SJSA1 (cell line): ENCODE measurements around the gene SHD. TPM values are rescaled to one million over a fixed set of nuclear protein-coding genes. Genes with fewer than 3 reads are reported as not detected.
"Not testable (repeated sequence)": the region's sequence is repeated elsewhere in the genome, so short reads cannot be mapped to it uniquely, and the experiment has no call there.

Experiments
- DNase-seq, 2 experiments: peaks; one replicate each; pipeline ENCODE4 v3.0.0-alpha.2; 2015 to 2020; ENCODE audit warnings: low spot score in 2 of 2, low read depth in 1 of 2
- H3K27ac ChIP-seq: fragments of 250-450 bp; sonication (Bioruptor Pico); 2 replicates; pipeline ENCODE4 v1.5.1; 2020; ENCODE audit warnings: mild to moderate bottlenecking, moderate library complexity
- H3K27me3 ChIP-seq: fragments of 250-450 bp; sonication (Bioruptor Pico); replicated peaks from 2 replicates; pipeline ENCODE4 v1.5.1; 2020; ENCODE audit warnings: mild to moderate bottlenecking, moderate library complexity
- H3K36me3 ChIP-seq: fragments of 250-450 bp; sonication (Bioruptor Pico); 2 replicates; pipeline ENCODE4 v1.5.1; 2020; ENCODE audit warnings: mild to moderate bottlenecking
- H3K4me1 ChIP-seq: fragments of 250-450 bp; sonication (Bioruptor Pico); replicated peaks from 2 replicates; pipeline ENCODE4 v1.6.1; 2021; ENCODE audit warnings: mild to moderate bottlenecking
- H3K4me3 ChIP-seq: fragments of 250-450 bp; sonication (Bioruptor Pico); 2 replicates; pipeline ENCODE4 v1.5.1; 2020; ENCODE audit warnings: mild to moderate bottlenecking
- H3K9me3 ChIP-seq: fragments of 250-450 bp; sonication (Bioruptor Pico); replicated peaks from 2 replicates; pipeline ENCODE4 v1.5.1; 2020; ENCODE audit warnings: mild to moderate bottlenecking
- total RNA-seq: library from RNA; depleted of rRNA; stranded (reverse); fragments of >200 nt; shearing (Covaris generic); gene quantifications from 2 replicates; pipeline ENCODE4 v1.2.3, GENCODE V29; 2014; rRNA removed

The SHD gene
- not detected in 2 replicates for total RNA-seq

GRCh38 chr19:4278419-4279266, at the start of gene SHD:
Gene SHD, plus strand, starts transcription at chr19:4279266. Its CDS starts 798 bp downstream, at chr19:4280064.
- Histone ChIP-seq H3K27ac (no peak within 1 kb of the TSS), H3K4me3 (no peak within 1 kb of the TSS), H3K27me3 (peaks cover 55% of the 10 kb centered on the region), H3K4me1 (no peaks in the 10 kb centered on the region), H3K9me3 (no peaks in the 10 kb centered on the region), H3K36me3 (no peaks in the 10 kb centered on the region)
- DNase-seq = no peak

- H3K9me3 ChIP-seq, H3K27ac ChIP-seq, H3K36me3 ChIP-seq, H3K27me3 ChIP-seq, H3K4me3 ChIP-seq, DNase-seq: not testable (repeated sequence)
- H3K4me1 ChIP-seq = peaks cover 11% of the 10 kb centered on the region; the same call in 1 of the 2 replicates
Measured at GRCh38 chr19:4230237-4230636, 48.8 kb upstream of the SHD start.

- H3K9me3 ChIP-seq, H3K27ac ChIP-seq, H3K4me3 ChIP-seq, H3K27me3 ChIP-seq, H3K36me3 ChIP-seq, DNase-seq: not testable (repeated sequence)
- H3K4me1 ChIP-seq = peaks cover 11% of the 10 kb centered on the region; the same call in 1 of the 2 replicates
Measured at GRCh38 chr19:4231521-4231920, 47.5 kb upstream of the SHD start.

GRCh38 chr19:4232139-4232538, 46.9 kb upstream of the SHD start:
- H3K36me3 ChIP-seq, H3K27me3 ChIP-seq, H3K9me3 ChIP-seq, H3K4me3 ChIP-seq, H3K27ac ChIP-seq, DNase-seq: not testable (repeated sequence)
- peaks cover 11% of the 10 kb centered on the region; the same call in 1 of the 2 replicates for H3K4me1 ChIP-seq

GRCh38 chr19:4232614-4233281, 46.3 kb upstream of the SHD start:
- Histone ChIP-seq H3K27ac (no peak overlapping the region), H3K27me3 (peaks cover 6% of the 10 kb centered on the region)

GRCh38 chr19:4233282-4233853, 45.7 kb upstream of the SHD start:
- Histone ChIP-seq H3K36me3 (no peaks in the 10 kb centered on the region), H3K4me1 (peaks cover 11% of the 10 kb centered on the region; the same call in 1 of the 2 replicates), H3K4me3 (no peak overlapping the region), H3K27me3 (peaks cover 4% of the 10 kb centered on the region; the same call in 1 of the 2 replicates), H3K9me3 (no peaks in the 10 kb centered on the region), H3K27ac (no peak overlapping the region)
- DNase-seq = no peak

More at GRCh38 chr19:4232614-4233281, 46.3 kb upstream of the SHD start:
- Histone ChIP-seq H3K4me1 (peaks cover 11% of the 10 kb centered on the region; the same call in 1 of the 2 replicates), H3K4me3 (no peak overlapping the region), H3K36me3 (no peaks in the 10 kb centered on the region), H3K9me3 (no peaks in the 10 kb centered on the region)
- no peak for DNase-seq

- H3K9me3 ChIP-seq = no peaks in the 10 kb centered on the region
- peaks cover 3% of the 10 kb centered on the region; the same call in 1 of the 2 replicates for H3K4me1 ChIP-seq
- H3K27me3 ChIP-seq = no peaks in the 10 kb centered on the region
- H3K27ac ChIP-seq = no peak overlapping the region
- no peak overlapping the region for H3K4me3 ChIP-seq
- no peaks in the 10 kb centered on the region for H3K36me3 ChIP-seq
- no peak for DNase-seq
Measured at GRCh38 chr19:4234142-4234861, 44.8 kb upstream of the SHD start.

GRCh38 chr19:4234862-4235201, 44.2 kb upstream of the SHD start:
- Histone ChIP-seq H3K27me3 (no peaks in the 10 kb centered on the region), H3K9me3 (no peaks in the 10 kb centered on the region), H3K4me1 (no peaks in the 10 kb centered on the region), H3K27ac (no peak overlapping the region), H3K36me3 (no peaks in the 10 kb centered on the region), H3K4me3 (no peak overlapping the region)
- no peak for DNase-seq

GRCh38 chr19:4237510-4237909, 41.6 kb upstream of the SHD start:
- H3K4me1 ChIP-seq, H3K27me3 ChIP-seq, H3K9me3 ChIP-seq, H3K4me3 ChIP-seq, H3K36me3 ChIP-seq, DNase-seq, H3K27ac ChIP-seq: not testable (repeated sequence)

GRCh38 chr19:4238831-4239230, 40.2 kb upstream of the SHD start:
- Histone ChIP-seq H3K4me3 (no peak overlapping the region), H3K9me3 (no peaks in the 10 kb centered on the region), H3K27ac (no peak overlapping the region), H3K27me3 (no peaks in the 10 kb centered on the region), H3K4me1 (no peaks in the 10 kb centered on the region), H3K36me3 (no peaks in the 10 kb centered on the region)
- DNase-seq = no peak

GRCh38 chr19:4241824-4242430, 37.1 kb upstream of the SHD start:
- Histone ChIP-seq H3K36me3 (no peaks in the 10 kb centered on the region), H3K27ac (no peak overlapping the region)
- DNase-seq = no peak

GRCh38 chr19:4245938-4246337, 33.1 kb upstream of the SHD start:
- not testable (repeated sequence) for H3K9me3 ChIP-seq, H3K27ac ChIP-seq, H3K27me3 ChIP-seq, DNase-seq, H3K4me3 ChIP-seq, H3K4me1 ChIP-seq
- H3K36me3 ChIP-seq = peaks cover 22% of the 10 kb centered on the region

More at GRCh38 chr19:4241824-4242430, 37.1 kb upstream of the SHD start:
- H3K4me1 ChIP-seq = peaks cover 5% of the 10 kb centered on the region
- no peaks in the 10 kb centered on the region; the same call in 1 of the 2 replicates for H3K9me3 ChIP-seq
- H3K4me3 ChIP-seq = no peak overlapping the region
- no peaks in the 10 kb centered on the region for H3K27me3 ChIP-seq
